HG02840 (cell line): Measurements from ENCODE around the gene STIP1.

Source experiments
- ATAC-seq: cut with Tn5 transposase; IDR thresholded peaks from one replicate; pipeline ENCODE4 v1.9.1; 2021; ENCODE audit warnings: mild to moderate bottlenecking, moderate library complexity, moderate number of reproducible peaks; ENCODE audit not compliant: unreplicated experiment, low FRiP score

STIP1 gene

DNA sequence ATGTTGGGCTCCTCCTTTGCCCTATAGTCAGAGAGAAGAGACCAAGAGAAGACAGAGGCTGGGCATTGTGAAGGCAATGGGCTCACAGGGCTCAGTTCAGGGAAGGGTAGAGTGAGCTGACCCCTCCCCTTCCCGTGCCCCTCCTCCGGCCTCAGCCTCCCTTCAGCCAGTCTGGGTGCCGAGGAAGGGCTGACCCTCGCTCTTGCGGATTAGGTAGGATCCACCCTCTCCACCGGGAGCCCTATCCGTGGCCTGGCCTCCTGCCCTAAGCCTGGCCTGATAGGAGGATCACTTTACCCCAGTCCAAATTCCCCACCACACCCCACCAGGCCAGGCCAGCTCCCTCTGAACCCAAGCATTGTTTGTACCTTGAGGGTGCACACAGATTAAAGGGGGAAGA, 62.6 kb downstream of the STIP1 start:
- no peak for ATAC-seq

GRCh38 chr11:64249038-64249437, 63.1 kb downstream of the STIP1 start:
- ATAC-seq: no peak

GRCh38 chr11:64249563-64250414, 63.8 kb downstream of the STIP1 start:
- no peak for ATAC-seq

DNA sequence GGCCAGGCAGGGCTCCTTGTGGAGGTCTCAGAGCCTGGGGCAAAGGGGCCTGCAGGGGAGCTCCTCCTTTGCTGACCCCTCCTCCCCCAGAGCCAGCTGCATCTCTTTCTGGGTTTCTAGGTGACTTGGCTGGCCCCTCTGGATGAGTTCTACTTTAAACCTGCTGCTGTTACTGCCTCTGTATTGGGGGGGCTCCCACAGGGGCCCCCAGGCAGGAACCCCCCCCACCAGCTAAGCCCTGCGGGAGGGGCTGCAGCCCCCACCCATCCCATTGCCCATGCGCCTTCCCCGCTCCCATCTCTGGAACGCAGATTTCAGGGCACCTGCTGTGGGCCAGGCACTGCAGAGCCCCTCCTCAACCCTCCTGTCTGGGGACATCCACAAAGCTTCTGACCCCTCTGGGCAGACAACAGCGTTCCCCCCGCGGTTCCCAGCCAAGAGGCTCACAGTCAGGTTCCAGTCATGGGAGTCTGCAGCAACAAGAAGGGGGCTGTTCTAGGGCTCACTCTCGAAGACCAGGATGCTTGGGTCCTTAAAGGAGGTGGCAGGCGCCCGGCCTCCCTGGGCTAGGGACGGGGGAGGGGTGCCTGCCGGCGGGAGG, 64.5 kb downstream of the STIP1 start:
- ATAC-seq: no peak

DNA sequence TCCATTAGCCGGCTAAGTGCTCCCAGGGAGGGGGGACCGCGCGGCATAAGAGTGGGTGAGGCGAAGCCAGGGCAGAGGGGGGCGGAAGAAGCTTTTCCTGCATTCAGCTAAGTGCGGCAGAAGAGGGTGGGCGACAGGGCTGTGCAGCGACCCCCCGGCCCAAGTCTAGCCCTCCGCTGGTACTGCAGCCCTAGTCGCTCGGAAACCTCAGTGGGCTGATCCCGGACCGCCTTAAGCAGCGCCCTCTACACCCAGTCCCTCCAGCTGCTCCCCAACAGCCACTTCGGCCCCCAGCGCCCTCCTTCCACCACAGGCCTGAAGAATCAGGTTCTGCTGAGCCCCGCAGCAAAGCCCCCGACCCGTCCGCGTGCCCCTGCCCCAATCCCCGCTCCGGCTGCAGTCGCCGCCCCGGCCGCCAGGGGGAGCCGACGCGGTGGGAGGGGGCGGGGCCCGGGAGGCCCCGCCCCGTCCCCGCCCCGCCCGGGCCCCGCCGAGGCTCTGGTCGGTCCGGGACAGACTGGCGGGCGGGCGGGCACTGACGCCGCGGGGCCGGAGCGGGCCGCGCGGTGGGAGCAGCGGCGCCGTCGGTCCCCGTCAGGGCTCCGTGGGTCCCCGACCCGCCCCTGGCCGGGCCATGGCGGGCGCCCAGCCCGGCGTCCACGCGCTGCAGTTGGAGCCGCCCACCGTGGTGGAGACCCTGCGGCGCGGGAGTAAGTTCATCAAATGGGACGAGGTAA, 65.2 kb downstream of the STIP1 start, which contains the start of gene PLCB3:
Gene PLCB3, plus strand, starts transcription at position 515 of the 737 bp plus-strand sequence. Its CDS starts 120 bp downstream, at position 635.
- no peak for ATAC-seq

DNA sequence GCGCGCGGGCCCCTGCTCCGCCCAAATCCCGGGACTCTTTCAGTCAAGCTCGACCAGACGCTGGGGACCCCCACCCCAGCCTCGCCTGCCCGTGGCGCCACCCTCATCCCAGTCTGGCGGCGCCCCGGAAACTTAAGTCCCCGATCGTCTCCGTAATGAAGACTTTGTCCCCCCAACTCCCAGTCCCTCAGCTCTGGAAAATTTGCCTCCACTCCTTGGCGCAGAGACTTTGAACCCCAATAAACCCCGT, 65.7 kb downstream of the STIP1 start:
- ATAC-seq: no peak

- ATAC-seq: no peak
These were observed 66.3 kb downstream of the STIP1 start for GRCh38 chr11:64252003-64252872.

GRCh38 chr11:64253043-64253442, 67.1 kb downstream of the STIP1 start:
- no peak for ATAC-seq

DNA sequence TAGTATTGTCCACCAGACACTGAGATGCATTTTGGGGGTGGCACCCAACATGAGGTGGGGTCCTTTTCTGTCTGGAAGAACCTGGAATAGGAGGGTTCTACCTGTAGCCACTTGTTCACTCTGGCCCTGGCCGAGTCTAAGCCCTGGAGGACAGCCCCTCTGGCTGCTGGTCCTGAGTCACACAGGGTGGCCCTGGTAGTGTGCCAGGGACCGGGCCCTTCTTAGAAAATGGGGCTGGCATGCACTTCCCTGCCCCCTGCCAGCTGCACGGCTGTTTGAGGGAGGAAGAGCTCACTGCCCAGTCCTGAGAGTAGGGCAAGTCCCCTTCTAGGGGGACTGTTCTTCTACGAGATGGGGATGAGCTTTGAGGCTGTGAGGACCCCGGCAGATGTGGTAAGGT, 67.5 kb downstream of the STIP1 start:
- no peak for ATAC-seq
